Natural killer cell (primary cell): ENCODE results near the gene RBMS3. TPM values are rescaled to one million over a fixed set of nuclear protein-coding genes. Genes with fewer than 3 reads are reported as not detected.

Source experiments
- ATAC-seq, 3 donors: fragments of 150-1000 bp in 2 of 3; fragments of 200-7000 bp in 1 of 3; cut with Tn5 transposase; 1 replicate in 1 of 3; 2 replicates in 2 of 3; pipeline ENCODE4 v1.10.0; 2021; ENCODE audit warnings: mild to moderate bottlenecking in 2 of 3, moderate library complexity in 2 of 3
- DNase-seq, 2 donors: peaks; one replicate each; pipeline versions ENCODE4 v3.0.0 to v3.0.0-alpha.2; 2013 to 2021; ENCODE audit warnings: mixed read lengths in 1 of 2
- H3K27ac ChIP-seq: one replicate; pipeline ENCODE4 v1.5.1; 2013; ENCODE audit warnings: mild to moderate bottlenecking, low read length
- H3K27me3 ChIP-seq: one replicate; pipeline ENCODE4 v1.6.1; 2013; ENCODE audit warnings: low read length; ENCODE audit not compliant: control insufficient read depth, insufficient read depth
- H3K36me3 ChIP-seq: one replicate; pipeline ENCODE4 v1.6.1; 2013; ENCODE audit warnings: low read length; ENCODE audit not compliant: control insufficient read depth, insufficient read depth
- H3K4me1 ChIP-seq: one replicate; pipeline ENCODE4 v1.6.1; 2013; ENCODE audit warnings: low read length; ENCODE audit not compliant: control insufficient read depth, insufficient read depth
- H3K4me3 ChIP-seq: one replicate; pipeline ENCODE4 v1.5.1; 2013; ENCODE audit warnings: low read length
- H3K9me3 ChIP-seq: one replicate; pipeline ENCODE4 v1.6.1; 2013; ENCODE audit warnings: low read length; ENCODE audit not compliant: control insufficient read depth, insufficient read depth
- H3K27ac Mint-ChIP-seq, 2 donors: one replicate each; pipeline ENCODE4 v1.8.0; 2022; ENCODE audit warnings: mild to moderate bottlenecking in 2 of 2, mixed read lengths in 2 of 2, moderate library complexity in 1 of 2
- H3K27me3 Mint-ChIP-seq, 2 donors: one replicate each; pipeline ENCODE4 v1.8.0; 2022; ENCODE audit warnings: low read depth in 2 of 2, mixed read lengths in 2 of 2
- H3K36me3 Mint-ChIP-seq: one replicate; pipeline ENCODE4 v1.8.0; 2022; ENCODE audit warnings: mixed read lengths
- H3K4me1 Mint-ChIP-seq, 2 donors: one replicate each; pipeline ENCODE4 v1.8.0; 2022; ENCODE audit warnings: mixed read lengths in 2 of 2
- H3K4me3 Mint-ChIP-seq: one replicate; pipeline ENCODE4 v1.8.0; 2022; ENCODE audit warnings: mild to moderate bottlenecking, moderate library complexity, mixed read lengths
- H3K9me3 Mint-ChIP-seq, 2 donors: one replicate each; pipeline ENCODE4 v1.8.0; 2022; ENCODE audit warnings: mixed read lengths in 2 of 2
- CTCF ChIP-seq: fragments of 200-600 bp; IDR thresholded peaks from one replicate; pipeline ENCODE4 v1.8.0; 2022; ENCODE audit warnings: antibody characterized with exemption
- WGBS: methylation state at CpG from one replicate; pipeline ENCODE4 v1.1.7; 2013; ENCODE audit warnings: missing lambda C conversion rate; ENCODE audit not compliant: insufficient coverage; 5-methylcytosine and 5-hydroxymethylcytosine counted together
- intact Hi-C: fragments of 100-400 bp; cut with micrococcal nuclease; formaldehyde crosslinking; loops from one replicate; pipeline ENCODE4 v1.14.2; 2022
- total RNA-seq, 4 donors: library from RNA; stranded (reverse); fragments of 120-200 nt in 1 of 4; gene quantifications; one replicate each; pipeline versions ENCODE4 v1.2.3 to v1.2.4, GENCODE V29; 2013 to 2022

The RBMS3 gene
- total RNA-seq, 3 donors from 2014 or later (not counting 1 experiment from before 2014, with no cell fraction given), result 0.16 TPM; not detected in 2

- intact Hi-C loops, result no loop called here
- Mint-ChIP-seq H3K36me3 (no peaks in the 10 kb centered on the region), H3K27me3 (no peaks in the 10 kb centered on the region), H3K9me3 (peaks cover 4 to 6% of the 10 kb centered on the region in 2 donors), H3K4me3 (no peak overlapping the region), H3K4me1 (no peaks in the 10 kb centered on the region), H3K27ac (no peak overlapping the region)
- DNase-seq (no peak), ATAC-seq (no peak)
- no peaks in the 10 kb centered on the region for H3K9me3 ChIP-seq
- H3K4me1 ChIP-seq, result no peaks in the 10 kb centered on the region
- no peak for TF ChIP-seq CTCF
- H3K36me3 ChIP-seq, result no peaks in the 10 kb centered on the region
- WGBS, result 91% methylated on average over 3 of the region's 3 CpGs
- H3K4me3 ChIP-seq, result no peak overlapping the region
- no peak overlapping the region for H3K27ac ChIP-seq
- H3K27me3 ChIP-seq, result no peaks in the 10 kb centered on the region
Observed at GRCh38 chr3:29503958-29504357, 223.1 kb downstream of the RBMS3 start.

GRCh38 chr3:29506502-29506901 lies 225.6 kb downstream of the RBMS3 start:
- ATAC-seq, result no peak
- intact Hi-C loops, result no loop called here

GRCh38 chr3:29511701-29512100 lies 230.8 kb downstream of the RBMS3 start:
- Mint-ChIP-seq H3K27ac (no peak overlapping the region), H3K4me1 (no peaks in the 10 kb centered on the region), H3K4me3 (no peak overlapping the region), H3K27me3 (no peaks in the 10 kb centered on the region), H3K36me3 (peaks cover 6% of the 10 kb centered on the region), H3K9me3 (peaks cover 9 to 16% of the 10 kb centered on the region in 2 donors)
- ATAC-seq (no peak), DNase-seq (no peak)
- no peak overlapping the region for H3K4me3 ChIP-seq
- H3K36me3 ChIP-seq, result no peaks in the 10 kb centered on the region
- no peak overlapping the region for H3K27ac ChIP-seq
- H3K4me1 ChIP-seq, result no peaks in the 10 kb centered on the region
- no peaks in the 10 kb centered on the region for H3K27me3 ChIP-seq
- no peaks in the 10 kb centered on the region for H3K9me3 ChIP-seq
- 75% methylated on average over 1 of the region's 1 CpG for WGBS
- TF ChIP-seq CTCF, result no peak
- intact Hi-C loops, result no loop called here

More at GRCh38 chr3:29506502-29506901, 225.6 kb downstream of the RBMS3 start:
- H3K36me3 Mint-ChIP-seq, result peaks cover 6% of the 10 kb centered on the region
- Histone ChIP-seq H3K27ac (no peak overlapping the region), H3K4me1 (no peaks in the 10 kb centered on the region), H3K27me3 (no peaks in the 10 kb centered on the region), H3K4me3 (no peak overlapping the region), H3K36me3 (no peaks in the 10 kb centered on the region), H3K9me3 (no peaks in the 10 kb centered on the region)
- no peak for TF ChIP-seq CTCF
- H3K4me3 Mint-ChIP-seq, result no peak overlapping the region
- H3K9me3 Mint-ChIP-seq, result peaks cover 5 to 11% of the 10 kb centered on the region in 2 donors
- DNase-seq, result no peak
- WGBS, result 86% methylated on average over 3 of the region's 3 CpGs
- no peaks in the 10 kb centered on the region for H3K4me1 Mint-ChIP-seq
- no peaks in the 10 kb centered on the region for H3K27me3 Mint-ChIP-seq
- H3K27ac Mint-ChIP-seq, result no peak overlapping the region

- 33% methylated on average over 4 of the region's 4 CpGs for WGBS
- DNase-seq, result no peak
- Mint-ChIP-seq H3K27ac (no peak overlapping the region), H3K36me3 (peaks cover 6% of the 10 kb centered on the region), H3K4me3 (no peak overlapping the region), H3K9me3 (peaks cover 9 to 14% of the 10 kb centered on the region in 2 donors), H3K27me3 (no peaks in the 10 kb centered on the region), H3K4me1 (no peaks in the 10 kb centered on the region)
- H3K4me1 ChIP-seq, result no peaks in the 10 kb centered on the region
- no peaks in the 10 kb centered on the region for H3K36me3 ChIP-seq
- no peak for ATAC-seq
- H3K4me3 ChIP-seq, result no peak overlapping the region
- no peaks in the 10 kb centered on the region for H3K27me3 ChIP-seq
- no peak overlapping the region for H3K27ac ChIP-seq
- H3K9me3 ChIP-seq, result no peaks in the 10 kb centered on the region
- TF ChIP-seq CTCF, result no peak
- intact Hi-C loops, result no loop called here
Observed at GRCh38 chr3:29512641-29513040, 231.8 kb downstream of the RBMS3 start.
